Tibial nerve (tissue), 4 donors: ENCODE data around the gene JKAMP.

Source experiments
- EP300 ChIP-seq, 2 donors: sonication (generic); formaldehyde crosslinking; IDR thresholded peaks; one replicate each; pipeline ENCODE4 v1.6.1; 2017; ENCODE audit warnings: antibody characterized with exemption in 2 of 2, mild to moderate bottlenecking in 1 of 2
- TF ChIP-seq, protein P1 (sequence below), 5 experiments: fragments of 200-600 bp in 3 of 5; fragments of 450-650 bp in 2 of 5; sonication (generic) in 3 of 5; IDR thresholded peaks; one replicate each; pipeline ENCODE4 v1.5.1; 2016 to 2019; ENCODE audit warnings: antibody characterized with exemption in 5 of 5, mild to moderate bottlenecking in 3 of 5, moderate library complexity in 2 of 5

GRCh38 chr14:59439256-59439965 is 44.9 kb upstream of the JKAMP start:
- TF ChIP-seq, protein P1, sequence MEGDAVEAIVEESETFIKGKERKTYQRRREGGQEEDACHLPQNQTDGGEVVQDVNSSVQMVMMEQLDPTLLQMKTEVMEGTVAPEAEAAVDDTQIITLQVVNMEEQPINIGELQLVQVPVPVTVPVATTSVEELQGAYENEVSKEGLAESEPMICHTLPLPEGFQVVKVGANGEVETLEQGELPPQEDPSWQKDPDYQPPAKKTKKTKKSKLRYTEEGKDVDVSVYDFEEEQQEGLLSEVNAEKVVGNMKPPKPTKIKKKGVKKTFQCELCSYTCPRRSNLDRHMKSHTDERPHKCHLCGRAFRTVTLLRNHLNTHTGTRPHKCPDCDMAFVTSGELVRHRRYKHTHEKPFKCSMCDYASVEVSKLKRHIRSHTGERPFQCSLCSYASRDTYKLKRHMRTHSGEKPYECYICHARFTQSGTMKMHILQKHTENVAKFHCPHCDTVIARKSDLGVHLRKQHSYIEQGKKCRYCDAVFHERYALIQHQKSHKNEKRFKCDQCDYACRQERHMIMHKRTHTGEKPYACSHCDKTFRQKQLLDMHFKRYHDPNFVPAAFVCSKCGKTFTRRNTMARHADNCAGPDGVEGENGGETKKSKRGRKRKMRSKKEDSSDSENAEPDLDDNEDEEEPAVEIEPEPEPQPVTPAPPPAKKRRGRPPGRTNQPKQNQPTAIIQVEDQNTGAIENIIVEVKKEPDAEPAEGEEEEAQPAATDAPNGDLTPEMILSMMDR (IDR thresholded peaks at IDR 0.05) = no peak
- TF ChIP-seq EP300 (IDR thresholded peaks at IDR 0.05) = peak in 1 of 2 donors; percentile 16
